Stimulated activated CD8-positive, alpha-beta memory T cell treated with anti-CD3 and anti-CD28 coated beads, Interleukin-15, amount 100 ng/mL, for 24 hours (primary cell): ENCODE measurements around the gene INPP1.
"Not testable (repeated sequence)": the region's sequence is repeated elsewhere in the genome, so short reads cannot be mapped to it uniquely, and the experiment has no call there.

Experiments
- DNase-seq: peaks from one replicate; pipeline ENCODE4 v3.0.0-alpha.2; 2020; ENCODE audit warnings: low read depth

The INPP1 gene

DNA sequence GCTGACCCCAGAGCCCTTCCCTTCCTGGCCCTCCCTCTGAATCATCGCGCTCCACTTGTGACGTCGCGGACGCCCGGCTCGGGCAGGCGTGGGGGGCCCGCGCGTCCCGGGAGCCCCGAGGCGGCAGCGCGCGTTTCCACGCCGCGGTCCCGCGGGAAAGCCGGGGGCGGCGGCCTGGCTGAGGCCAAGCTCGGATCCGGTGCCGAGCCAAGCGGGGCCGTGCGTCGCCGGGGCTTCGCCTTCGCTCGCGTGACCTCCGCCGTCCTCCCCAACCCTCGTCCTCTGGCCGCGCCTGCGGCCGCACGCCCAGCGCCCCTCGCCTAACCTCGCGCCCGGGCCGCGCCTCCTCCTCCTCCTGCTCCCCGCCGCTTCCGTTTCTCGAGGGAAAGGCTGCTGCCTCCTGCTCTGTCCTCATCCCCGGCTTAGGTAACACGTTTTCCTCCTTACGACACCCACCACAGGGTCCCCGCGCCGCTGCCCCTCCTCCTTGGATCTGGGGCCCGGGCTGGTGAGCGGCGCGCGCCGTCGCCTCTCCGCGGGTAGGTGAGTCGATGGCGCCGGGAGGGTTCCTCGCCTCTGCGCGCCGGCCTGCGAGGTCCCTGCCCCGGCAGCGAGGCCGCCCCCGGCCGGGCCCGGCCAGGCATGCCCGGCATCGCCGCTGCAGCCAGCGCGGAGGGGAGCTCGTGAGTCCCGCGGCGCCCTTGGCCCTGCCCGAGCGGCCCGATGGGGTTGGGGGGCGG is at the start of gene INPP1:
Gene INPP1, plus strand, starts transcription at position 54 of the 740 bp plus-strand sequence. CDS start 16,514 bp downstream, outside the sequence.
- DNase-seq = no peak

DNA sequence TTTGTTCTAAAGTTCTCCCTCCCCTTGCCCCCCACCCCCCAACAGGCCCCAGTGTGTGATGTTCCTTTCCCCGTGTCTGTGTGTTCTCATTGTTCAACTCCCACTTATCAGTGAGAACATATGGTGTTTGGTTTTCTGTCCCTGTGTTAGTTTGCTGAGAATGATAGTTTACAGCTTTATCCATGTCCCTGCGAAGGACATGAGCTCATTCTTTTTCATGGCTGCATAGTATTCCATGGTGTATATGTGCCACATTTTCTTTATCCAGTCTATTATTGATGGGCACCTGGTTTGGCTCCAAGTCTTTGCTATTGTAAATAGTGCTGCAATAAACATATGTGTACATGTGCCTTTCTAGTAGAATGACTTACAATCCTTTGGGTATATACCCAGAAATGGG is 45.5 kb upstream of the INPP1 start:
- not testable (repeated sequence) for DNase-seq

DNA sequence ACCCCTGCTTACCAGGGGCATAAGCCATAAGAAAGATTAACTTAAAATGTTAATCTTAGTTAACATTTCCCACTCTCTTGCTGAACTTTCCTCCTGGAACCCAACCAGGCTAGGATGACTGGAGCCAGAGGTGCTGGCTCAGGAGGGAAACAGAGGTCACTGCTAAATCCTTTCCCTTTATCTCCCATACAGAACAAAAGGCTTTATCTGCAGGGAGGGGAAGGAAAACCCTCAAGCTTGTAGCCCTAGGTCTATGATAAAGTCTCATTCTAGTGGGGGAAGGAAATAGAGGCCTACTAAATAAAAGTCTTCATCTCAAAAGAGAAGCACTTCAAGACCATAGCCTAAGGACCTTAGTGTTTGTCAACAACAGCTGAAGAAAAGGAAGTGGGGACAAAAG is 42.4 kb upstream of the INPP1 start:
- DNase-seq = no peak

- DNase-seq = no peak
Measured at GRCh38 chr2:190302052-190302451, 41.3 kb upstream of the INPP1 start.

DNA sequence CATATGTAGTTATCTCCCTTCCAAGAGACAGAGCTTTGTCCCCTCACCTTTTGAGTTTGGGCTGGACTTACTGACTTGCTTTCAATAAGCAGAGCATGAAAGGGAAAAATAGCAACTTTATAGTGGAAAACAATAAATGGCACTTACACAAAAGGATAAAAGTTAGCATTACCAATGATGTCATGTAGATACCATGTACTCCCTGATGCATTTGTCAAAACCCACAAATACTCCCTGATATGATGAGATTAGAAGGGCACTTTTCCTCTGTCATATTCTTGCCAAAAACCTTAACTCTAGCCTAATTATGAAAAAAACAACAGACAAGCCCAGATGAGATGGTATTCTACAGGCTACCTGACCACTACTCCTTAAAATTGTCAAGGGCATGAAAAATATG is 39.7 kb upstream of the INPP1 start:
- no peak for DNase-seq

- no peak for DNase-seq
Measured at GRCh38 chr2:190304404-190304803, 39.0 kb upstream of the INPP1 start.

DNA sequence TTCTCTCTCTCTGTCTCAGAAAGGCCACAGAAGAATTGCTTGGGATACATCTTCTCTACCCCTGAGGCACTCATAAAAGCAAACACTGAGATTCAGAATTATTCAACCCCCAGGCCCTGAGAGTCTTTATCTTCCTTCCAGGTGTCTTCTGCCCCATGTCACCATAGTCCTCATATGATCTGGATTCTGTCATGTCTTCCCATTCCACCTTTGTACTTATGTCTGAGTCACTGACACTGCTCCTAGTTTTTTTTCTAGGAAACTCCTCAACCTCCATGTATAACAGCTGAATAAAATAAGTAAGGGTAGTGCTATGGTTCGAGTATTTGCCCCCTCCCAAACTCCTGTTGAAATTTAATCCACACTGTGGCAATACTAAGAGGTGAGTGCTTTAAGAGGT is 35.4 kb upstream of the INPP1 start:
- no peak for DNase-seq

DNA sequence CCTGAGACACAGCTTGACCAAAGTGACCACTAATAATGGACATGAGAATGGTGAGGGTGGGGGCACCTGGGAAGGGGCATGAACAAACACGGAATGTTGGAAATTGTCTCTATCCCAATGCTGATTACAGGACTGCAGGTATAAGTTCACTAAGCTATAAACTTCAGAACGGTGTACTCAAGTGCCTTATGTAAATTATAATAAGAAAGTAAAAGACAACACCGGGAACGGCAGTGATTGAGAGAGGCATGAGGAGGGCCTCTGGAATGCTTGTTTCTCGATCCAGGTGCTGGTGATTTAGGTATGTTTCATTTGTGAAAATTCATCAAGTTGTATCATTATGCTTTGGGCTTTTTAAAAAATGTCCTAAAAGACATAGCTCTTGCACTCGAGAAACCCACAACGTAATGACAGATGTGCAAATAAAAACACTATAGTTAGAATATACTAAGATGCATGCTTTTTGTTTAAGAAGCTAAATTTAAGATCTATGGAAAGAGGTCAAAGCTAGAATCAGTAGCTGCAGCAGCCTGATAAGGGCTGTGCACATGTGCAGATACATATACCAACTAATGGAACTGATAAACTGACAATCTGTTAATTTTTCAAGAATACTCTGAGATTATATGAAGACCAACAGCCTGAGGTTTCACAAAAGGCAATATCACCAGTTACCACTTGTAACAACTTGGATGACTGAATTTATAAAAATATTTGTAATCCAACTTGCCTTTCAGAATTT is 31.3 kb upstream of the INPP1 start:
- DNase-seq = no peak

DNA sequence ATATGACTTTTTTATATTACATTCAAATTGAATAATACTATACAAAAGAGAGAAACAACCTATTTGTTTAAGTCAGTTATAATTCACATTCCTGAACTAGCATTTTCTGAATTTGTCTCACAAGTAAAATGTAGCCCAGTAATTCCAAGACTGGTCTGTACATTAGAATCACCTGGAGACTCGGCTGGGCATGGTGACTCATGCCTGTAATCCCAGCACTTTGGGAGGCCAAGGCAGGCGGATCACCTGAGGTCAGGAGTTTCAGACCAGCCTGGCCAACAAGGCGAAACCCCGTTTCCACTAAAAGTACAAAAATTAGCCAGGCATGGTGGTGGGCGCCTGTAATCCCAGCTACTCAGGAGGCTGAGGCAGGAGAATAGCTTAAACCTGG is 30.8 kb upstream of the INPP1 start:
- not testable (repeated sequence) for DNase-seq

DNA sequence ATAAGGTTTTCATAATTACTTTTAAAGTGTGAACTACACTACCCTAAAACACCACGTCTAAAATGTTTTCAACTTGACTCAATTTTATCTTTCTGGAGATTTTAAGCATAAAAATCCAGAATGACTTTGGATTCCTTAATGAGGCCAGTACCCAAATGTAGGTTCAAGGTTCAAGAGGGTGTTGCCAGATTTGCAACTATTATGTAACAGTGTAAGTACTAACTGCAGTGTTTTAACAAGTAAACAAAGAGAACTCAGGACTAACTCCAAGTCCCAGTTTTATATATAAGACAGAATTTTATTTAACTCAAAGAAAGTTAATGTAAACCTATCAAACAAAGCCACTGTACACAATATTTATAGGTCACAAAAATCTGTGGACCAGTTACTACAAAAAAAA is 29.5 kb upstream of the INPP1 start:
- DNase-seq = no peak

GRCh38 chr2:190315273-190315672 is 28.1 kb upstream of the INPP1 start:
- DNase-seq = no peak

DNA sequence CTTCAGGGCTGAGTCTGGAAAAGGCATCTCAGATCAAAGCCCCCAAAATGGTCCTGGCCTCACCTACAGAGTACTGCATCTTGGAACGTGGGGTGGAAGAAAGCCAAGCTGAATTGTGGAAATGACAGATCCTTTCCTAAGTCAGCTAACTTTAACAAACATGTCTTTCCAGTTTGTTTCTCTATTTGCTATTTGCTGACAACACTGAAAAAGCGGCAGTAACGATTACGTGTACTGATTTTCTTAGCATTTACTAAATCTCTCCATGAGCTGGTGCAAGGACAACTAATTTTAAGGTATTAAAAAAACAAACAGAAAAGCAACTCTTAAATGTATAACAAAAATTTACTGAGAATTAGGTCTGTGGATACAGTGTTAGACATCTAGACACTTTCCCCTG is 24.9 kb upstream of the INPP1 start:
- DNase-seq = no peak

DNA sequence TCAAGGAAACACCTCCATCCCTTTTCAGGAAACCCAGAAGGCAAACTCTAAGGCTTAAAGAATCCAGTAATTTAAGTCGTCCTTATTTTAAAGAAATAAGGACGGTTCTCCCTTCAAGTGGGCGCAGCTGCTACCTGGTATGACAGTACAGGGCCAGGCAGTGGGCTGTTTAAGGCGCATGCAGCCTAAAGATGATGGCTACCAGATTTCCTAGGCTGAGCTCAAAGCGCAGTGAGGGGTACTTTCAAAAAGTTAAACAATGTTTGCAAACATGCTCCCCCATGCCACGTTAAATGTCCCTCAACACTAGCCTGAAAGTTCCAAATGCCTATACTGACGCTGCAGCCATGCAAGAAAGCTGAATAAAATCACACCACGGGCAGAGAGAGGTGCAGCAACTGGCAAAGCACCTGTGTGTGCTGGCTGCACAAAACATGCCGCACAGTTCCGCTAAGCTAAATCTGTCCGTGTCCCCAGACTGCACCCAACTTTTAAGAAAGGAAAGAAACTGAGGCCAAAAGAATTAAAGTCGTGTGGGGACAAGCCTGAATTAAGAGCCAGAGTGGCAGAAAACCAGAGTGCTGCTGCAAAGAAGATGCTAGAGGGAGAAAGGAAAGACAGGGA is 24.3 kb upstream of the INPP1 start:
- DNase-seq = no peak

DNA sequence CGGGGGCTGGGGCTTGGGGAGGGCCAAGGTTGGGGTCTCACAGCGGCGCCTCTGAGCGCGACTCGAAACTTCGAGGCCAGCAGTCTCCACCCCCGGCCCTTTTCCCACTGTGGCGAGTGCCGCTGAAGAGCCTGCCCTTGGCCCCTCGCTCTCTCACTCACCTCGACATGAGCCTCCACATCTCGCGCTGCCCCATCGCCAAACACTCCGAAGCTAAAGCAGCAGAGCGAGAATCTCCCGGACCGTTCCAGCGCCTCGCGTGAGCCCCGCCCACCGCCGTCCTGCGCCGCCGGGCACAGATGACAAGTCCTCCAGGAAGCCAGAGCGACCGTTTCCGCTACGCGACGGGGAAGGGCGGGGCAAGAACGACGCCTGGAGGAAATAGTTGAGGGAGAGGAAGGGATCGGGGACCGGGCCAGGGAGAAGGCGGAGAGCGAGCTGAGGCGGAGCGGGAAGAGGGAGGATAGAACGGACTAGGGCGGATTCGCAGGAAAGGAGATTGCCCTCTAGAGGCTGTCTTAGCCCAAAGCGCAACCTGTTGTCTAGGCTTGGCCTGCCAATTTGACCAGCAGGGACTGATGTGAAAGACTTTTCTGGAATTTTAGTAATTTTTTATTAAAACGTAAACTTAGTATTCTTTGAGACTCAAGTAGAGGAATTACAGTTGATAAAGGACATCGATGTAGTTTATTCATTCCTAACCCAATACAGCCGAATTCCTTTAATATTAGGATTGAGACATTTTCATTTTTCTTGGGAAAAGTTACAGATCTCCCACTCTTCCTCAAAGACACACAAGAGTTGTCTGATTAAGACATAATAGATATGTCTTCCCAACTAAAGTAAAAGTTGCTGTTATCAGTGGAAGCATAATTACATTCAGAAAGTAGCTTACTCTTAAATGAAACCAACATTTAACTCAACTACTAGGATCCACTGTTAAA is 23.6 kb upstream of the INPP1 start, which contains the start of gene HIBCH:
Gene HIBCH, minus strand, starts transcription at position 272 of the 944 bp plus-strand sequence. Its CDS starts 76 bp downstream, at position 196.
- DNase-seq = peak; percentile 76

DNA sequence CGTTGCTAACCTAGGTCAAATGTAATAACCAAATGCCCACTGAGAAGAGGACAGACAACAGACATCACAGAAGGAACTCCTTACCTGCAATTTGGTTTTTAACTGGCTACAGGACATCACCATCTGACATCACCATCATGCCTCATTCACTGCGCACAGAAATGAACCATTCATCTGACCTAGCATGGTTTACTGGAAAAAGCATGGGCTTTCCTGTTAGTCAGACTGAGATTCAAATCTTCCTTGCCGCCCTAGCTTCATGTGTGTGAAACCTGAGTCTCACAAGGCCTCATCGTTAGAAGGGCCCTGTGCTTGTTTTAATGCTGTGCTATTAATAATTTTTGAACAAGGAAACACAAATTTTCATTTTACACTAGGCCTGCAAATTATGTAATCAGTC is 22.7 kb upstream of the INPP1 start:
- no peak for DNase-seq

DNA sequence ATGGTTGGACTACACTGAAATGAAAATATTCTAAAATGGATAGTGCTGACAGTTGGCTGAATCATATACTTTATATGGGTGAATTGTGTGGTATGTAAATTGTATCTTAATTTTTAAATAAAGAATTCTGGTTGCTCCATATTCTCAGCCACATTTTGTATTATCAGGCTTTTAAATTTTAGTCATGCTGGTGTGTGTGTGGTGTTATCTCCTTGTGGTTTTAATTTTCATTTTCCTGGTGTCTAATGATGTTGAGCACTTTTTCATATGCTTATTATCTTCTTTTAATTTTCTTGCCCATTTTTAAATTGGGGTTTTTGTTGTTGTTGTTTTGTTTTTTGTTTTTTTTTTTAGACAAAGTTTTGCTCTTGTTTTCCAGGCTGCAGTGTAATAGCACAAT is 20.0 kb upstream of the INPP1 start:
- no peak for DNase-seq

DNA sequence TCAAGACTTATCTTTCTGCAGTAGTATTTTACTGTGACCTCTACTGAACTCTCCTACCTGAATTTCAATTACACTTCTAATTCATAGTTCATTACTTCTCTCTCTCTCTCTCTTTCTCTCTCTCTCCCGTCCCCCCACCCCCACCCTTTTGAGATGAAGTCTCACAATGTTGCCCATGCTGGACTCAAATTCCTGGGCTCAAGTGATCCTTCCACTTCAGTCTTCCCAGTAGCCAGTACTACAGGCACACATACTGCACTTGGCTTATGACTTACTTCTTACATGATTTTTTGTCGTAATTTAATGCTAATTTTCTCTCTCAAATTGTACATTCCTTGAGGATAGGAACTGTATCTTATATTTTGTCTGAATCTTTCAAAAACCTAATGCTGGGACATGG is 17.8 kb upstream of the INPP1 start:
- no peak for DNase-seq

DNA sequence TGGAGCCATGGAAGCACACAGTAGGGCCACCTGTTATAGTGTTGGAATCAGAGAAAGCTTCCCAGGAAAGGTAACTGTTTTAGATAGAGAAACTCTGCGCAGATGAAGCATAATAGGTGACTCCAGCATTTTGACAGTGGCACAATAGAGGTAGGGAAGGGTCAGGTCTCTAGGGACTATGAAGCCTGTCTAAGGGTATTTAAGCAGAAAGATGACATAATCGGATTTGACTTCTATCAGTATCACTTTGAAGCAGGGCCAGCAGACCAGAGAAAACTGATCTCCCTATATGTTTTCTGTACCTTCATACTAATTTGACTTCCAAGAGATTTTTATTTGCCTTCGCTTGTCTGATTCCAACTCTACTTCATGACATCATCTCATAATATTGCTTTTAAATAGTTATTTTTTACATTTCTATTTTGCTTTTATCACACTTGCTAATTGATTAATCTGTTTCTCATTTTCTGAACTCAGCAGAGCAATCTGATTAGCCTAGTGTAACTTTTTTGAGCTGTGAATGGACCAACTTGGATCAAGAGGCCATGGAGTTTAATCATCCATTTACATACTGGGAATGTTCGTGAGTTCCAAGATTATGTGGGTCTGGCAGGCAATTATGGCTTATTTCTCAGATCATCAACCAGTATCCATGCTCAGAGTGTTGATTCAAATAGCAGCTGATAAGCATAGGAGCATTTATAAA is 15.4 kb upstream of the INPP1 start:
- DNase-seq = no peak

DNA sequence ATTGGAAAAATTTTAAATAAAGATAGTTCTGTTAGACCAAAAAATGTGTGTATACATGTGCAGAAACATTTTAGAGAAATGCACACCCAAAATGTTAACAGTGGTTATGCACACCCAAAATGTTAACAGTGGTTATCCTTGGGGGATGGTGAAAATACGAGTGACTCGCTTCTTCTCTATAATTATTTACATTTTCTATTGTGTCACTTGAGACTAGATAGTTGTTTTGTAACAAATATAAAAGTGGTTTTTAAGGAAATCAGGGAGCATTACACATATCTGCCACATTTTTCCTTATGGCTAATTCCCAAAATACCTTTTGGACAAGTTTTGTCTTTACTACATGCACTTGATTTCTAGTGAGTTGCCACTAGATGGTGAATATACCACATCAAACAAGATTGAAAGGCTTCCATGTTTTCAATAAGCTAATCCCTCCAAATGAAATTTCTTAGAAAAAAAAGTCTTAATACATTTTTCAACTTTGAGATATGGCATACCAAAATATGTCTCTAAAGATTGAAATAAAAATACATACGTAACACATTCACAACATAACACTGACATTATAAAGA is 14.7 kb upstream of the INPP1 start:
- DNase-seq = no peak

GRCh38 chr2:190333395-190333794 is 10.0 kb upstream of the INPP1 start:
- no peak for DNase-seq

GRCh38 chr2:190333928-190334327 is 9.5 kb upstream of the INPP1 start:
- no peak for DNase-seq
